ACC112 (cell line): ENCODE results near the gene ARG2.
A peak's percentile ranks its signal among the peaks of the same experiment; 100 is the strongest.

Source experiments
- H2AFZ ChIP-seq: fragments of 200-600 bp; sonication (generic); one replicate; pipeline ENCODE4 v1.6.0; 2017; ENCODE audit warnings: antibody characterized with exemption, low read length; ENCODE audit not compliant: unreplicated experiment
- H3K27ac ChIP-seq: fragments of 200-600 bp; sonication (generic); 2 replicates; pipeline ENCODE4 v1.5.1; 2014; ENCODE audit warnings: low read depth, mild to moderate bottlenecking, antibody characterized with exemption, low read length, moderate library complexity
- H3K27me3 ChIP-seq: fragments of 200-600 bp; sonication (generic); 2 replicates; pipeline ENCODE4 v1.6.1; 2014; ENCODE audit warnings: mild to moderate bottlenecking, antibody characterized with exemption, low read length, moderate library complexity, mixed read lengths; ENCODE audit not compliant: insufficient read depth
- H3K36me3 ChIP-seq: fragments of 200-600 bp; sonication (generic); 2 replicates; pipeline ENCODE4 v1.6.1; 2016; ENCODE audit warnings: mild to moderate bottlenecking, antibody characterized with exemption, low read length, moderate library complexity, mixed read lengths; ENCODE audit not compliant: insufficient read depth
- H3K4me1 ChIP-seq: fragments of 200-600 bp; sonication (generic); one replicate; pipeline ENCODE4 v1.6.1; 2016; ENCODE audit warnings: low read length, mixed read lengths; ENCODE audit not compliant: insufficient read depth, unreplicated experiment, control insufficient read depth
- H3K4me3 ChIP-seq: fragments of 200-600 bp; sonication (generic); 2 replicates; pipeline ENCODE4 v1.5.1; 2014; ENCODE audit warnings: mild to moderate bottlenecking, low read depth, low read length
- H3K79me2 ChIP-seq: fragments of 200-600 bp; sonication (generic); one replicate; pipeline ENCODE4 v1.6.0; 2016; ENCODE audit warnings: low read length; ENCODE audit not compliant: control insufficient read depth, unreplicated experiment, insufficient read depth

ARG2 gene

DNA sequence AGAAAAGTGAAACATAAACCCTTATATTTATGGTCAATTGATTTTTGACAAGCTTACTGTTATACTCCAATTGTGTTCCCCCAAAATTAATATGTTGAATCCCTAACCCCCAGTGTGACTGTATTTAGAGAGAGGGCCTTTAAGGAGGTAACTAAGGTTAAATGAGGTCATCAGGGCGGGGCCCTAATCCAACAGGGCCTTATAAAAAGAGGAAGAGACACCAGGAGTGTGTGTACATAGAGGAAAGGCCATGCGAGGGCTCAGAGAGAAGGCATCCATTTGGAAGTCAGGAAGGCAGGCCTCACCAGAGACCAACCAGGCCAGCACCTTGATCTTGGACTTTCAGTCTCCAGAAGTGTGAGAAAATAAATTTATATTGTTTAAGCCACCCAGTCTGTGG, 61.2 kb downstream of the ARG2 start:
- H3K36me3 ChIP-seq: peaks cover 25% of the 10 kb centered on the region
- peaks cover 14% of the 10 kb centered on the region for H3K79me2 ChIP-seq
- peak overlapping the region; percentile 81 for H3K27ac ChIP-seq

DNA sequence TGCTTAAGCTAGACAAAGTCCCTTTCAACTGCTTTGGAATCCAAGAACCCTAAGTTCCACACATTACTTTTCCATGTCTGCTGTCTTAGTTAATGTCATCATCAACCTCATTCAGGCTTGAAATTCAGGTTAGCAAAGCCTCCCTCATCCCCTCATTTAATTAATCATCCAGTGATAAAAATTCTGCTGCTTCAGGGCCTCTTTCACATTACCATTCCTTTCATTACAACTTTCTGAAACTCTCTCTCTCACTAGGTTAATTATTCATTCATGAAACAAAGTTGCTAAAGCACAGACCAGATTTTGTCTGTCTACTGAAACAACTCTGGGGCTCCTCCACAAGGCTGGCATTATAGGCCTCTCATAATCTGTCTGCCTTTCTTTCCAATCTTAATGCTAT, 64.1 kb downstream of the ARG2 start:
- Histone ChIP-seq H3K36me3 (peaks cover 34% of the 10 kb centered on the region), H3K4me3 (no peak overlapping the region), H3K79me2 (peaks cover 14% of the 10 kb centered on the region), H3K27me3 (no peaks in the 10 kb centered on the region), H3K4me1 (peaks cover 17% of the 10 kb centered on the region), H2AFZ (no peak overlapping the region), H3K27ac (no peak overlapping the region)

More for the DNA sequence above, 61.2 kb downstream of the ARG2 start:
- H3K27me3 ChIP-seq: no peaks in the 10 kb centered on the region
- no peak overlapping the region for H3K4me3 ChIP-seq
- H3K4me1 ChIP-seq: peaks cover 17% of the 10 kb centered on the region
- H2AFZ ChIP-seq: no peak overlapping the region

DNA sequence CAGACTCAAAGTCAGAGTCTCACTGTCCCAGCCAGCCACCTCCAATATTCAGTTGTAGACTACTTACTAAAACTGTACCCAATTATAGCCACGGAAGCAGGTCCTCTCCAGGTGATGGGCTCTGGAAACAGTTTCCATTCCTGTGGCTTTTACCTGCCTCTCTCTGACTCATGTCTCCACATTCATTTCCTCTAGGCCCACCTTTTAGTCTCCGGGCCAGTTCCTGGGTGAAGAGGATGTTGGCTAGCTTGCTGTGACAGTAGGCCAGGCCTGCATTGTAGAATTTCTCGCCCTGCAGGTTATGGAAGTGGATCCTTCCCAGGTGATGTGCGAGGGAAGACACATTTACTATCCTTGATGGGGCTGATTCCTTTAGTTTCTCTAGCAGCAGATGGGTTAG, 70.3 kb downstream of the ARG2 start:
- Histone ChIP-seq H3K4me1 (peaks cover 14% of the 10 kb centered on the region), H3K27ac (no peak overlapping the region), H3K79me2 (peaks cover 41% of the 10 kb centered on the region), H3K36me3 (peaks cover 55% of the 10 kb centered on the region), H3K27me3 (no peaks in the 10 kb centered on the region), H2AFZ (no peak overlapping the region), H3K4me3 (no peak overlapping the region)

DNA sequence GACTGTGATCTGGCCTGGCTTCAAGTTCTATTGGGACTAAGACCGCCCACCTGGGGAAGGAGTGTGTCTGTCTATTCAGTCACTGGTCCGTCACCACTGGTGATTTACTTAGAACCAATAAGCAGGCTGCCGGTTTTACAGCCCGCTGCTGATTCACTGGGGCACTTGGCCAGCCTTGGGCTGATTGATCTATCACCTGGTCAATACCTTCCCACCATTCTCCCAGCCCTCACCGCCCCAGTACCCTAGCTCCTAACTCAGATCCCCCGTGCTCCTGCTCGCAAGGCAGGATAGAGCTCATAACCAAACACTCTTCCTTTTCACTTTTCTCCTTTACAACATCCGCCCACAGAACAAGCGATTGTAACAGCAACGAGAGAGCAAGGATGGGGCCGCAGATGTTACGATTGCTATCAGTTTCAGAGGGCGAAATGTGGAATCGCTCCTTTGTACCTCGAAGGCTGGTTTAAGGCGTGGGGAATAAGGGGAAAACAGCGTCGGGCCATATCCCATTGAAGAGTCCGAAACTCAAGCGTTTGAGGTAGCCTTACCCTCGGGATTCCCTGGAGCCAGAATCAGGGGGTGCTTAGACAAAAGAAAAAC, 75.2 kb downstream of the ARG2 start:
- H3K36me3 ChIP-seq: peaks cover 28% of the 10 kb centered on the region; the same call in 1 of the 2 replicates
- H2AFZ ChIP-seq: peak overlapping the region; percentile 53
- H3K79me2 ChIP-seq: peaks cover 47% of the 10 kb centered on the region
- peaks cover 14% of the 10 kb centered on the region for H3K4me1 ChIP-seq
- peak overlapping the region; percentile 85 for H3K27ac ChIP-seq
- no peaks in the 10 kb centered on the region for H3K27me3 ChIP-seq
- peak overlapping the region; percentile 96 for H3K4me3 ChIP-seq

DNA sequence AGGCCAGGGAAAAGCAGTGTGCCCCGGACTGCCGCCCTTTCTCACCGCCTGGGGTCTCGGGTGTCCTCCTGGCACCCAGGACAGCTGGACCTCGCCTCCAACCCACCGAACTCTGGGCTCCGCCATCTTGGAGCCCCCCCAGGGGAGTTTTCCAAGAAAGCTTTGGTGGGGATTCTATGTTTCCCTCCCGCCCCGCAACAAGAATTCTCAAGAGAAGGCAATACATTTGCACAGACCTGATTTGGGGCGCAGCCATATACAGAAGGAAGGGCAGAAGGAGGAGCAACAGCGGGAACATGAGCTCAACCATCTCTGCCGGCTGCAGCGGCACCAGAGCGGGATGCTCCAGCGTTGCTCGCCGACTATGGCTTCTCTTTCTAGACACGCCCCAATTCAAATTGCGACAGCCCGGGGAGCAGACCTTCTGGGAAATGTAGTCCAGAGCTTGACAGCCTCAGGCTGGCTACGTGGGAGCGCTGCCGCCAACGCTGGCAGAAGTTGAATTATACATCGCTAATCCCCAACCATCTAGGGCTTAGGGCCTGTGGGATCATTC, 75.8 kb downstream of the ARG2 start, which contains the start of gene RDH11:
TSS of gene RDH11 (minus strand) at position 371 of the 556 bp plus-strand sequence. CDS start at position 310, 61 bp downstream.
- Histone ChIP-seq H3K27ac (peak within 1 kb of the TSS; percentile 85), H3K4me3 (peak within 1 kb of the TSS; percentile 96), H3K79me2 (peaks cover 43% of the 10 kb centered on the region), H3K36me3 (peaks cover 24% of the 10 kb centered on the region; the same call in 1 of the 2 replicates), H2AFZ (peak within 1 kb of the TSS; percentile 64), H3K4me1 (peaks cover 14% of the 10 kb centered on the region), H3K27me3 (no peaks in the 10 kb centered on the region)

DNA sequence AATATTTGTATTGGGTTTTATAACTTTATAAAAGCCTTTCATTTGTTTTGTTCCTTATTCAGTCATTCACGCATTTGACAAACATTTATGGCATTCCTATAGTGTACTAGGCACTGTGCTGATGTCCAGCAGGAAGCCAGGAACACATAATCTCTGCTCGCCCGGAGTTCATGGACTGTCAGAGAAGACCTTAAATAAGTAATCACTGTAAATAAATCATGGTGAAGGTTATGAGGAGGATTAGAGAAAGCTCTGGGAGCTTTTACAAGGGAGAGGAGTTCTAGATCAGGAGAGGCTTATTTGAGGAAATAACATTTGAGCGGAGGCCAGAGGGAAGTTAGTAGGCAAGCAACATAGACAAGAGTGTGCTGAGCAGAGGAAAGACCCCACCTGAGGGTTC, 77.3 kb downstream of the ARG2 start:
- Histone ChIP-seq H3K79me2 (peaks cover 32% of the 10 kb centered on the region), H3K27ac (no peak overlapping the region), H2AFZ (no peak overlapping the region), H3K4me3 (no peak overlapping the region), H3K27me3 (no peaks in the 10 kb centered on the region), H3K36me3 (peaks cover 9% of the 10 kb centered on the region; the same call in 1 of the 2 replicates), H3K4me1 (peaks cover 23% of the 10 kb centered on the region)

DNA sequence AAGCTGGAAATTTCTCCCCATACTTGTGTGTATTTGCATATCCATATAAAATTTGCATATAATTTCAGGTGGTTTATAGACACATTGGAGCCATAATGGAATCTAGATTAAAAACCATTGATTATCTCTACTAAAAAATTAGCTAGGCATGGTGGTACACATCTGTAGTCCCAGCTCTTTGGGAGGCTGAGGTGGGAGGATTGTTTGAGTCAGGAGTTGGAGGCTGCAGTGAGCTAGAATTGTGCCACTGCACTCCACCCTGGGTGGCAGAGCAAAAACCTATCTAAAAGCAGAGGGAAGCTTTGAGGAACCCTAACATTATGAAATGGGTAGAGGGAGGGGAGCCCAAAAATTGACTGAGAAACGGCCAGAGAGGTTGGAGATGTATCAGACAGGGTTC, 78.5 kb downstream of the ARG2 start:
- peaks cover 18% of the 10 kb centered on the region for H3K4me1 ChIP-seq
- H3K27ac ChIP-seq: no peak overlapping the region
- peaks cover 22% of the 10 kb centered on the region for H3K79me2 ChIP-seq
- H3K4me3 ChIP-seq: no peak overlapping the region
- H3K36me3 ChIP-seq: 0 out of 2 replicates have a peak, but pooled peaks cover under 1% of the 10 kb centered on the region
- no peak overlapping the region for H2AFZ ChIP-seq
- H3K27me3 ChIP-seq: no peaks in the 10 kb centered on the region
